GM21390 (cell line): Measurements from ENCODE around the gene CDKAL1.
"Not testable (repeated sequence)": the region's sequence is repeated elsewhere in the genome, so short reads cannot be mapped to it uniquely, and the experiment has no call there.

Experiments used
- ATAC-seq: cut with Tn5 transposase; IDR thresholded peaks from one replicate; pipeline ENCODE4 v1.9.1; 2021; ENCODE audit not compliant: unreplicated experiment

Gene CDKAL1

GRCh38 chr6:20706238-20706938, 172.1 kb downstream of the CDKAL1 start:
- ATAC-seq: no peak

- no peak for ATAC-seq
Measured at GRCh38 chr6:20706939-20707485, 172.8 kb downstream of the CDKAL1 start.

- ATAC-seq: no peak
Measured at GRCh38 chr6:20707870-20708269, 173.6 kb downstream of the CDKAL1 start.

- ATAC-seq: peak; percentile 72
Measured at GRCh38 chr6:20708367-20709124, 174.3 kb downstream of the CDKAL1 start.

- ATAC-seq: no peak
Measured at GRCh38 chr6:20709451-20709850, 175.2 kb downstream of the CDKAL1 start.

- ATAC-seq: no peak
Measured at GRCh38 chr6:20710341-20710740, 176.1 kb downstream of the CDKAL1 start.

- ATAC-seq: no peak
Measured at GRCh38 chr6:20711518-20711917, 177.3 kb downstream of the CDKAL1 start.

- ATAC-seq: no peak
Measured at GRCh38 chr6:20712011-20712410, 177.8 kb downstream of the CDKAL1 start.

- ATAC-seq: no peak
Measured at GRCh38 chr6:20715135-20715806, 181.0 kb downstream of the CDKAL1 start.

GRCh38 chr6:20716865-20717264, 182.6 kb downstream of the CDKAL1 start:
- ATAC-seq: peak; percentile 77

- ATAC-seq: peak; percentile 32
Measured at GRCh38 chr6:20717743-20718142, 183.5 kb downstream of the CDKAL1 start.

GRCh38 chr6:20718705-20719653, 184.7 kb downstream of the CDKAL1 start:
- ATAC-seq: no peak

- no peak for ATAC-seq
Measured at GRCh38 chr6:20719980-20720379, 185.7 kb downstream of the CDKAL1 start.

- ATAC-seq: not testable (repeated sequence)
Measured at GRCh38 chr6:20721121-20721520, 186.9 kb downstream of the CDKAL1 start.

GRCh38 chr6:20722455-20722854, 188.2 kb downstream of the CDKAL1 start:
- peak; percentile 53 for ATAC-seq

- ATAC-seq: no peak
Measured at GRCh38 chr6:20723236-20723635, 189.0 kb downstream of the CDKAL1 start.

GRCh38 chr6:20724443-20725190, 190.4 kb downstream of the CDKAL1 start:
- no peak for ATAC-seq

- not testable (repeated sequence) for ATAC-seq
Measured at GRCh38 chr6:20725235-20725634, 191.0 kb downstream of the CDKAL1 start.

GRCh38 chr6:20729086-20729485, 194.8 kb downstream of the CDKAL1 start:
- no peak for ATAC-seq

GRCh38 chr6:20732362-20732761, 198.1 kb downstream of the CDKAL1 start:
- not testable (repeated sequence) for ATAC-seq
